NCI-H226 (cell line): ENCODE measurements around the gene SLC6A20.
"Not testable (repeated sequence)": the region's sequence is repeated elsewhere in the genome, so short reads cannot be mapped to it uniquely, and the experiment has no call there.

ENCODE experiments used
- DNase-seq: peaks from one replicate; pipeline ENCODE4 v3.0.0-alpha.2; 2015

Gene SLC6A20

GRCh38 chr3:45754461-45754860 lies 41.9 kb downstream of the SLC6A20 start:
- no peak for DNase-seq

- DNase-seq = no peak
These were observed 43.2 kb downstream of the SLC6A20 start for GRCh38 chr3:45753095-45753494.

GRCh38 chr3:45751537-45752242 lies 44.6 kb downstream of the SLC6A20 start:
- no peak for DNase-seq

- no peak for DNase-seq
These were observed 46.5 kb downstream of the SLC6A20 start for GRCh38 chr3:45749880-45750279.

- not testable (repeated sequence) for DNase-seq
These were observed 47.2 kb downstream of the SLC6A20 start for GRCh38 chr3:45749036-45749600.

- DNase-seq = no peak
These were observed 48.3 kb downstream of the SLC6A20 start for GRCh38 chr3:45748068-45748467.

GRCh38 chr3:45746777-45747622 lies 49.3 kb downstream of the SLC6A20 start:
- no peak for DNase-seq

- no peak for DNase-seq
These were observed 50.1 kb downstream of the SLC6A20 start for GRCh38 chr3:45746165-45746776.

- DNase-seq = no peak
These were observed 53.8 kb downstream of the SLC6A20 start for GRCh38 chr3:45742461-45743089.

GRCh38 chr3:45741742-45742460 lies 54.4 kb downstream of the SLC6A20 start:
- no peak for DNase-seq

GRCh38 chr3:45741247-45741646 lies 55.1 kb downstream of the SLC6A20 start:
- no peak for DNase-seq

- DNase-seq = no peak
These were observed 56.3 kb downstream of the SLC6A20 start for GRCh38 chr3:45739991-45740390.

- DNase-seq = no peak
These were observed 59.1 kb downstream of the SLC6A20 start for GRCh38 chr3:45737234-45737633.

GRCh38 chr3:45736707-45737106 lies 59.6 kb downstream of the SLC6A20 start:
- no peak for DNase-seq

- DNase-seq = no peak
These were observed 65.8 kb downstream of the SLC6A20 start for GRCh38 chr3:45730409-45731154.

- no peak for DNase-seq
These were observed 66.7 kb downstream of the SLC6A20 start for GRCh38 chr3:45729614-45730013.

- no peak for DNase-seq
These were observed 71.4 kb downstream of the SLC6A20 start for GRCh38 chr3:45724911-45725310.

- no peak for DNase-seq
These were observed 76.5 kb downstream of the SLC6A20 start for GRCh38 chr3:45719655-45720487.

- DNase-seq = no peak
These were observed 79.5 kb downstream of the SLC6A20 start for GRCh38 chr3:45716790-45717336.

- no peak for DNase-seq
These were observed 80.4 kb downstream of the SLC6A20 start for GRCh38 chr3:45715945-45716344.
